Measurements from ENCODE around the gene MYLK3.
"Not testable (repeated sequence)": the region's sequence is repeated elsewhere in the genome, so short reads cannot be mapped to it uniquely, and the experiment has no call there.

MYLK3 gene

GRCh38 chr16:46747777-46748651, at the start of gene MYLK3:
Gene MYLK3 (minus strand): TSS chr16:46748344. CDS start chr16:46748193, 151 bp downstream.
- DNase-seq (ENCODE audit: low read depth in 2 of 2): no peak

DNA sequence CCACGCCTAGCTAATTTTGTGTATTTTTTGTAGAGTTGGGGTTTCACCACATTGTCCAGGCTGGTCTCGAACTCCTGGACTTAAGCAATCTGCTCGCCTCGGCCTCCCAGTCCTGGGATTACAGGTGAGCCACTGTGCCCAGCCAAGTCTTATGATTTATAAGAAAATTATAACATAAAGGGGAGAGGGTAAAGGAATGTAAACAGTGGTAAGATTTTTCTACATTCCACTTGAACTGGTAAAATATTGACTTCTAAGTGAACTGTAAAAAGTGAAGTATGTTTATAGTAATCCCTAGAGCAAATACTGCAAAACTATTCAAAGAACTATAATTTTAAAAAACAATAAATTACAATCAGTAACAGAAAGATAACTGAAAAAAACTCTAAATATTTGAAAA, 49.4 kb upstream of the MYLK3 start:
- DNase-seq (ENCODE audit: low read depth in 2 of 2): no peak

DNA sequence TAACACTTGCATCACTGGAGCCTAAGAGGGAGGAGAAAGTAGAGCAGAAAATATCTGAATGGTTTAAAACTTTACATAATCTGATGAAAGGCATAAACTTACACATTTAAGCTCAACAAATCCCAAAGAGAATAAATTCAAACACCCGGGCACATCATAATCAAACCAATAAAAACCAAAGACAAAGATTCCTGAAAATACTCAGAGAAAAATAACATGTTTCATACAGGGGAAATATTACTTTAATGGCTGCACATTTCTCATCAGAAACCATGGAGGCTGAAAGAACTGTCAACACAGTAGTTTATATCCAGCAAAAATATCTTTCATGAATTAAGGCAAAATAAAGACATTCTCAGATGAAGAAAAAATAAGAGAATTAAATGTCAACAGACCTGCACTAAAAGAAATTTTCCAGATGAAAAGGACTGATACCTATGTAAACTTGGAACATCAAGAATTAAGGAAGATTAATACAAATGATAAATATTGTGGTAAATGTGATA, 48.7 kb upstream of the MYLK3 start:
- no peak for DNase-seq (ENCODE audit: low read depth in 2 of 2)

DNA sequence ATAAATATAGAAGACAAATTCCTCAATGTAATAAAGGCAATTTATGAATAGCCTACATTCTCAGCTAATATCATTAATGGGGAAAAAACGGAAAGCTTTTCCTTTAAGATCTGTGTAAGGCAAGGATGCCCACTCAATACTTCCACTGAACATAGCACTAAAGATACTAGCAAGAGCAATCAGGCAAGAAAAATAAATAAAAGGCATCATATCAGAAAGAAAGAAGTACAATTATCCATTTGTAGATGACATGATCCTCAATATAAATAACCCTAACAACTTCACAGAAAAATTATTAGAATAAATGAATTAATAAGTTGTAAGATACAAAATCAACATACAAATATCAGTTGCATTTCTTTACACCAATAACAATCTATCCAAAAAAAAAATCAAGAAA, 45.7 kb upstream of the MYLK3 start:
- no peak for DNase-seq (ENCODE audit: low read depth in 2 of 2)

- no peak for DNase-seq (ENCODE audit: low read depth in 2 of 2)
These were observed 42.6 kb upstream of the MYLK3 start for GRCh38 chr16:46790599-46791270.

DNA sequence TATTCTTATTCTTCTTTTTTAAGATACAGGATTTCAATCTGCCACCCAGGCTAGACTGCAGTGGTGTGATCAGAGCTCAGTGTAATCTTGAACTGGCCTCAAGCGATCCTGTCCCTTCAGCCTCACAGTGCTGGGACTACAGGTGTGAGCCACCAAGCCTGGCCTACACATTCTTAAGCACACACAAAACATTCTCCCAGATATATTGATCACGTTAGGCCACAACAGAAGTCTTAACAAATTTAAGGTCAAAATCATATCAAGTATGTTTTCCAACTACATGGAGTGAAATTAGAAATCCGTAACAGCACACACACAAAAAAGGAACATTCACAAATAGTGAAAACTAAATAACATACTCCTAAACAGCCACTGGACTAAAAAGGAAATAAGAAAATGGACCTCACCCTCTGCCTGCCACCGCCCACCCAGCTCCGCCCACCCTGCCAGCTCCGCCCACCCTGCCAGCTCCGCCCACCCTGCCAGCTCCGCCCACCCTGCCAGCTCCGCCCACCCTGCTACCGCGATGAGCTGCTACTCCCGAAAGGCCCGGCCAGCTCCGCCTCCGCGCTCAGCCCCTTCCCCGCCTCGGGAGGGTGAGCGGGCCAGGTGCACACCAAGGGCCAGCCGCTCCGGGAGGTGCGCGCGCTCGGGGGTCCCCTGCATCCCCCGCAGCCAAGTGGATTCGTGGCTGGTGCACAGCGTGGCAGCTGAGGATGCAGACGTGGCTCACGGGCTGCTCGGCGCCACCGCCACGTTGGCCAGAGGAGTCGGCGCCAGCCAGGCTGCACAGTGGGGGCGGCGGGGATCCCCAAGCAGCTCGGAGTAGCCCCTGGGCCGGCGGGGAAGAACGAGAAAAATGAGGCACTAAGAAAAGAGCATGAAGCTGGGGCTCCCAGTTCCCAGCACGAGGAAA, 41.6 kb upstream of the MYLK3 start:
- peak; percentile 66 for DNase-seq (ENCODE audit: low read depth in 2 of 2)

DNA sequence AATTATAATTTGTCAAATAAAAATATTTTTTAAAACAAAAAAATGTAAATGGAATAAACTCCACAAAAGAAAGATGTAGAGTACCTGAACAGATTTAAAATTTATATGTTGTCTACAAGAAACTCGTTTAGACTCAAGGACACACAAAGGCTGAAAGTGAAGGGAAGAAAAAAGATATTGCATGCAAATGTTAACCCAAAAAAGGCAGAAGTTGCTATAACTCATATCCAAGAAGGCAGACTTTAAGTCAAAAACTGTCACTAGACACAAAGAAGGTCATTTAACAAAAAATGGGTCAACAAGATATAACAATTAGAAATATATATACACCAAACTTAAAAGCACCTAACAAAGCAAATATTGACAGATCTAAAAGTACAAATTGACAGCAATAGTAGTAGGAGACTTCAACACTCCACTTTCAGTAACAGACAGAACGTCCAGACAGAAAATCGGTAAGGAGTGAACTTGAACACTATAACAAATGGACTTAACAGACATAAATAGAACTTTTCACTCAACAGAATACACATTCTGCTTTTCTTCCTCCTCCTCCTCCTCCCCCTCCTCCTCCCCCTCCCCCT, 40.8 kb upstream of the MYLK3 start:
- DNase-seq (ENCODE audit: low read depth in 2 of 2): no peak

DNA sequence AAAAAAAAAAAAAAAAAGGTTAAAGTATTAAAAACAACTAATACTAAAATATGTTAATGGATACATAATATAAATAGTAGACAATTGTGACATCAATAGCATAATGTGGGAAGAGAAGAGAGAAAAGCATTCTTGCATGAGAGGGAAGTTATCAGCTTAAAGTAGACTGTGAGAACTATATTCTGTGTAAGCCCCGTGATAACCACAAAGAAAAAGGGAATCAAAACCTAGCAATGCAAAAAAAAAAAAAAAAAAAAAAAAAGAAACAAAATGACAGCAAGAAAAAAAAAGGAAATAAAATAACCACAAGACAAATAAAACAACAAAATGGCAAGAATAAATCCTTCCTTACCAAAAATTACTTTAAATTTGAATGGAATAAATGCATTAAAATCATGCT, 39.8 kb upstream of the MYLK3 start:
- no peak for DNase-seq (ENCODE audit: low read depth in 2 of 2)

DNA sequence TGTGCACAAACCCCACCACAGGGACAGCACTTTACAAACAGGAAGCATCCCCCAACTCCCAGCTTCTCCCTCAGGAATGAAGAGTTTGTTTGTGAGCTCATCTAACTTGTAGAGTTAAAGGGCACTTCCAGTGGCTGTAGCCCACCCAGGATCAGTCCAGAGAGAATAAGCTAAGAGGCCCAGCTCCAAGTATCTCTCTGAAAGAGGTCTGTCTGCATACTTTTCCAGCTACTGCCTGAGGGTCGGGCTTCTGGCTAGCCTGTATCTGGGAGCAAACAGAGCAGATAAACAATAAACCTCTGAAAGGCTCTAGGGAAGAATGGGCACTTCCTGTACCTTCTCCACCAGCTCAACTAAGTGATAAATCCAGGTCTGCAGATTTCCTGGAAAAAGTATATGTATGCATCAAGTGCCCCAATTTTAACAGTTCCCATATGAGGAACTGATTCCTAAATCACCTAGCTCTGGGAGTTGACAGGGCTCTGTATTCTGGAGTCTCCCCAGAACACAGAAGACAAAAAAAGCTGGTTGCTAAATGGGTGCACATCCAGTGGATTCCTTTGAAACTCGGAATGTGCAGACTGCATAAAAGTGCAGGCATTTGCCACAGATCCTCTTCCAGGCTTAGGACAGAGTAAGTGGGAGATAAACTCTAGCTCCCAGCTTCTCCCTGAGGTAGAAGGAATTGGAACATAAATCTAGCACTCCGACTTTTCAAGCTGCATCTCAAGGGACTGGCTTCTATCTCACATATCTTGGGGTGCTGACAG, 37.1 kb upstream of the MYLK3 start:
- DNase-seq (ENCODE audit: low read depth in 2 of 2): no peak

DNA sequence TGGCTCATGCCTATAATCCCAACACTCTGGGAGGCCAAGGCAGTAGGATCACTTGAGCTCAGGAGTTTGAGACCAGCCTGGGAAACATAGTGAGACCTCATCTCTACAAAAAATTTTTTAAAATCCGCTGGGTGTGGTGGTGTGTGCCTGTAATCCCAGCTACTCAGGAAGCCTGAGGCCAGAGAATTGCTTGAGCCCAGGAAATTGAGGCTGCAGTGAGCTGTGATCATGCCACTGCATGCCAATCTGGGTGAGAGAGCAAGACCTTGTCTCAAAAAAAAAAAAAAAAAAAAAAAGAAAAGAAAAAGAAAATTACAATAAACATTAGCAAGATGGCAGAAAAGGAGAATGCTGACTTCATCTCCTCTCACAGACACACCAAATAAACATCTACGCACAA, 36.4 kb upstream of the MYLK3 start:
- not testable (repeated sequence) for DNase-seq (ENCODE audit: low read depth in 2 of 2)

DNA sequence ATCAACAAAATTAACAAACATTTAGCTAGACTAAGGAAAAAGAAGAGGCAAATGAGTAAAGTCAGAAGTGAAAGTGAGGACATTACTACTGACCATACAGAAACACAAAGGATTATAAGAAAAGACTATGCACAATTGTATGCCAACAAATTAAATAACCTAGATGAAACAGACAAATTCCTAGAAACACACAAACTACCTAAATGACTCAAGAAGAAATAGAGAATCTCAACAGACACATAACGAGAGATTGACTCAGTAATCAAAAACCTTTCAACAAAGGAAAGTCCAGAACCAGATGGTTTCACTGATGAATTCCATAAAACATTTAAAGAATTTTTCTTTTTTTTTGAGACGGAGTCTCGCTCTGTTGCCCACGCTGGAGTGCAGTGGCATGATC, 35.7 kb upstream of the MYLK3 start:
- DNase-seq (ENCODE audit: low read depth in 2 of 2): no peak

DNA sequence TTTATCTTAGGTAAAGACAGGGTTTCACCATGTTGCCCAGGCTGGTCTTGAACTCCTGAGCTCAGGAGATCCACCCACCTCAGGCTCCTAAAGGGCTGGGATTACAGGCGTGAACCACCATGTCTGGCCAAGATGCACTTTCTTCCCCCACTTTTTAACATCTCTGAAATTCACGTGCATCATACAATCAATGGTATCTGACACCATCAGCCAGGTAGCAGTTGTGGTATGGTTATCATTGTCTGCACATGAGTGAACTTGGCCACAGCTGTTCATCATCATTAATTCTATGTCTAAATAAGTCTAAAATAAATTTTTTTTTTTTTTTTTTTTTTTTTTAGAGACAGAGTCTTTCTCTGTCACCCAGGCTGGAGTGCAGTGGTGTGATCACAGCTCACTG, 34.2 kb upstream of the MYLK3 start:
- DNase-seq (ENCODE audit: low read depth in 2 of 2): no peak

- no peak for DNase-seq (ENCODE audit: low read depth in 2 of 2)
These were observed 29.7 kb upstream of the MYLK3 start for GRCh38 chr16:46777804-46778203.

GRCh38 chr16:46775214-46775613, 27.1 kb upstream of the MYLK3 start:
- DNase-seq (ENCODE audit: low read depth in 2 of 2): no peak

DNA sequence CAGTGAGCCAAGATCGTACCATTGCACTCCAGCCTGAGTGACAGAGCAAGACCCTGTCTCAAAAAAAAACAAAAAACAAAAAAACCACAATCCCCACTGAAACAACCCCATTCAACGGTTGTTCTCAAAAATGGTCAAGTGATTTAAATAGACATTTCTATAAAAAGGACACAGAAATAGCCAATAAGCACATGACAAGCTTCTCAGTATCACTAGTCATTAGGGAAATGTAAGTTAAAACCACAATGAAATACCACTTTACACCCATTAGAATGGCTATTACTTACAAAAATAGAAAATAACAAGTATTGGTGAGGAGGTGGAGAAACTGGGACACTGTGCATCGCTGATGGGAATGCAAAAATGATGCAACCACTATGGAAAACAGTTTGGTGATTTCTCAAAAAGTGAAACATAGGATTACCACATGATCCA, 26.6 kb upstream of the MYLK3 start:
- DNase-seq (ENCODE audit: low read depth in 2 of 2): no peak

DNA sequence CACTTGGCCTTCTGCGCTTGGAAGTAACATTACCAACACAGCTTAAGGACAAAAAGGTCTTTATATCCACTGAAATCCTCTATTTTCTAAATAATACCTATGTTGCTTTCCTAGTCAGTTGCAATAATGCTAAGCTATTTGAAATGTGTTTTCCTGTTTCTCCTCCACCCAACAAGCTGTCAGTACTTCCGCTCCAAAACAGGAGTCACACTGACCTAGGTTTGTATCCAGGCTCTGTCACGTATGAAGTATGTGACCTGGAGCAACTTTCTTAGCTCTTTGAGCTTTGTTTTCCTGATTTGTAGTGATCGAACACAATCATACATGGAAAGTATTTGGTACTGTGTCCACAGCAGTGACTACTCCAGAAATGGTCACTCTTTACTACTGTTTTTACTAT, 24.3 kb upstream of the MYLK3 start:
- DNase-seq (ENCODE audit: low read depth in 2 of 2): no peak

DNA sequence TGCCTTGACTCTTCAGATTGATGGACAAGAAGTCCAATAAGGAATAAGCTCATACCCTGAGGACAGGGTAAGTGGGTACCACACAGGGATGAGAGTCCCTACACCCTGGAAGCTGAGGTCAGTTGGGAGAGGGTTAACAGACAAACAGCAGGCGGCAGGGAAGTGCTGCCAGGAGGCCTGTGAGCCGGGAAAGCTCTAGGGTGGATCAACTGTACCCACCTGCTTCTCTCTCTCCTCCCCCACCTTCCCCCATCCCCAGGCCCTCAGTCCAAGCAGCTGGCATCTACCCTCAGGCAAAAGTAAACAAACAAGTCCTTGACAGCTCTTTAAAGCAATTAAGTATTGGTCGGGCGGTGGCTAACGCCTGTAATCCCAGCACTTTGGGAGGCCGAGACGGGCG, 20.7 kb upstream of the MYLK3 start:
- DNase-seq (ENCODE audit: low read depth in 2 of 2): no peak

DNA sequence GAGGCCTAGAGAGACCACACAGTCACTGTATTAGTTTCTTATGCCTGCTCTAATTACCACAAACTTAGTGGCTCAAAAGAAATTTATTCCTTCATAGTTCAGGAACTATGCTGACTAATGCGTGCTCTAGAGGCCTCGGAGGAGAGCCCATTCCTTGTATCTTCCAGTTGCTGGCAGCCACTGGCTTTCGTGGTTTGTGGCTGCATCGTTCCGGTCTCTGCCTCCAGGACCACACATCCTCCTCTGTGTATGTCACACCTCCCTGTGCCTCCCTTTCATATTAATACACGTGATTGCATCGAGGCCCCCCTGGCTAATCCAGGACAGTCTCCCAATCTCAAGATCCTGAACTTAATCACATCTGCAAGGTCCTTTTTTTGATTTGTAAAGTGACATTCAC, 16.9 kb upstream of the MYLK3 start:
- DNase-seq (ENCODE audit: low read depth in 2 of 2): no peak

DNA sequence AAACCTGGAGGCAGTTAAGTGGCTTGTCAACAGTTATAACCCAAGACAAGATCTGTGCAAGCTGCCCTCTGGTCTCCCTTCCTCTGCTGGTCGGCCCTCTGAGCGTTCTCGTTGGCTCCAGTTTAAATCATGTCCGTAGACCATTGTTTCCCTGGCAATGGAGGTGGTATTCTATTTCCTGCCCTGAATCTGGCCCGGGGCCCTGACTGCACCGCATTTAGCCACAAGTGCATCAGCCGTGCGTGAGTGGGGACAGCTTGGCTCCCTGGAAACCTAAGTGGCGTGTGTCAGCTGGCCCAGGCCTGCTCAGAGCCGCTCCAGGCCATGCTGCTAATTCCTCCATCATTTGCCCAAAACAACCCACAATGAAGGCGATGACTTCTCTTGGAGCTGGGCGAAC, 15.0 kb upstream of the MYLK3 start:
- no peak for DNase-seq (ENCODE audit: low read depth in 2 of 2)

GRCh38 chr16:46762583-46762982, 14.4 kb upstream of the MYLK3 start:
- DNase-seq (ENCODE audit: low read depth in 2 of 2): no peak

- DNase-seq (ENCODE audit: low read depth in 2 of 2): no peak
These were observed 11.2 kb upstream of the MYLK3 start for GRCh38 chr16:46759309-46759708.

Measured in stimulated activated CD8-positive, alpha-beta memory T cell treated with anti-CD3 and anti-CD28 coated beads, Interleukin-15, amount 100 ng/mL, for 48 hours (primary cell).